NCI-H510A (cell line): ENCODE results near the gene TFF1.
"Not testable (repeated sequence)": the region's sequence is repeated elsewhere in the genome, so short reads cannot be mapped to it uniquely, and the experiment has no call there.

Experiments
- DNase-seq: peaks from one replicate; lab custom pipeline; 2025; lab: John Stamatoyannopoulos, UW

TFF1 gene

GRCh38 chr21:42366292-42367010 lies at the start of gene TFF1:
Gene TFF1 (minus strand): TSS chr21:42366535. CDS start chr21:42366495, 40 bp downstream.
- DNase-seq = no peak

- DNase-seq = no peak
These were observed 48.8 kb upstream of the TFF1 start for GRCh38 chr21:42414928-42415769.

- no peak for DNase-seq
These were observed 48.2 kb upstream of the TFF1 start for GRCh38 chr21:42414553-42414927.

DNA sequence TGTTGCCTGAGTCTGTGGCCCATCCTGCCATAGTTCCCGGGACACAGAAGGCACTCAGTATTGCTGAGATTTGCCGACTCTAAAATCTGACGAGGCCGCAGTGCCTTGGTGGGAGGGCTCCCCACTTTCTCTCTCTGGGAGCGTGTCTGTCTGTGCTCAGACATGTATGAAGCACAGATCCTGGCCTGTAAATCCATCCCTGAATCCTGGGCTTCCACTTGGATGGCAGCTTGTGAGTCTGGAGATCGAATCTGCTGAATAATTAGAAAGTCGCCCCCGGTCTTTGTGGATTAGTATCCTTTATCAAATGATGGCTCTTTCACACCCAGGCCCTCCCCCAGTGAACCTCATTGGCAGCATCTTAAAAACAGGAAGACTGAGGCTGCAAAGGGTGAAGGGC lies 47.7 kb upstream of the TFF1 start:
- DNase-seq = no peak

- DNase-seq = no peak
These were observed 47.2 kb upstream of the TFF1 start for GRCh38 chr21:42413500-42413899.

DNA sequence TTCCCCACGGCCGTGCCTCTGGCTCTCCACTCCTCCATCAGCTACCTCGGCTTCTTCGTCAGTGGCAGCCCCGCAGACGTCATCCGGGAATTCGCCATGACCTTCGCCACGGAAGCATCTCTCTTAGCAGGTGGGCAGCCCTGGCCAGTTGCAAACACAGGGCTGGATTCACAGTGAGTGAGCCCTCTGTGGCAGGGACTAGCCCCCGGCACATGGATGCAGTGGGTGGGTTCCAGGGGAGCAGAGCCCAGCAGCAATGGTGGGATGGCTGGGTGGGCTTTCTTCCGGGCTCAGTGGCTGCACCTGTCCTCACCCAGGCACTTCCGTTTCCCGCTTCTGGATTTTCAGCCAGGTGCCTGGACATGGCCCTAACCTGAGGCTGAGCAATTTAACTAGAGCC lies 46.8 kb upstream of the TFF1 start:
- no peak for DNase-seq

GRCh38 chr21:42412636-42412933 lies 46.2 kb upstream of the TFF1 start:
- DNase-seq = no peak

DNA sequence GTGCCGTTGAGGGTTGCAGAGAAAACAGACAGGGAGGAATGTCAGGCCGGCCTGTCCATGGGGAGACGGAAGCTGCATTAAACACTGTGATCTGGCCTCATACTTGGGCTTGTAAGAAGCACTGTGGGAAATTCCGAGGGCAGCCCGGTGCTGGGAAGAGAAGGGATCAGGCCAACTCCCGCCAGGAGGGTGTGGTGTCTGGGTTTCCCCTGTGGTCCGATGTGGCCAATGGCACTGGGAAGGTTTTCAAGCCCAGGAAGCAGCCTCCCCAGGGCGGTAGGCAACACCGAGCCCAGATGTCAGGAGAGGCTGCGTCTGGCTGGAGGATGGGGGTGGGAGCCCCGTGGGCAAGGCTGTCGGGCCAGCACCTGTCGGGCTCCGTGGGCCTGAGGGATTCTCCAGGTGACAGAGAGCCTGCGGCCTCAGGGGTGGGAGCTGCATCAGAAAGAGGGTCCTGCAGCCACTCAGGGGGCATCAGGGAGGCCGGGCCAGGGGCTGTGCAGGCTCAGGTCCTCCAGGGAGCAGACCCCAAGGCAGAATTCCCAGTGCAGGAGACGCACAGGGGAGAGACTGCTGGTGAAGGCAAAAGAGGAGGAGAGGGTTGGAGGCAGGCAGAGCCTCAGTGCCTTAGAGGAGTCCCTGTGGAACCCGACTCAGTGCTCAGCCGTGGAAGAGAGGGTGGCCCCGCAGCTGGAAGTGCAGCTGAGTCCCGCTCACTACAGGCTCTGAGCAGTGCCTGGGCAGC lies 45.7 kb upstream of the TFF1 start:
- DNase-seq = no peak

GRCh38 chr21:42411197-42411869 lies 45.0 kb upstream of the TFF1 start:
- DNase-seq = no peak

- DNase-seq = no peak
These were observed 43.0 kb upstream of the TFF1 start for GRCh38 chr21:42409366-42409765.

DNA sequence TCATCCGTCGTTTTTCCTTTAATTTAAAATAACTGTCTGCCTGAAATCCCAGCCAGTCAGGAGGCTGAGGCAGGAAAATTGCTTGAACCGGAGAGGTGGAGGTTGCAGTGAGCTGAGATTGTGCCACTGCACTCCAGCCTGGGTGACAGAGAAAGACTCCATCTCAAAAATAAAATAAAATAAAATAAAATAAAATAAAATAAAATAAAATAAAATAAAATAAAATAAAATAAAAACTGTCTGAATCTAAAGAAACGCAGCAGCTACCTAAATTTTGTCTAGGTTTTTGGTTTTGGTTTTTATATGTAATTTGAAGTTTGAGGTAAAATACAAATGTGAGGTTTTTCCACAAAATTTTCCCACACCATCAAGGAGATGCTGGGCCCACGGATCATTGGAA lies 42.4 kb upstream of the TFF1 start:
- DNase-seq = not testable (repeated sequence)

DNA sequence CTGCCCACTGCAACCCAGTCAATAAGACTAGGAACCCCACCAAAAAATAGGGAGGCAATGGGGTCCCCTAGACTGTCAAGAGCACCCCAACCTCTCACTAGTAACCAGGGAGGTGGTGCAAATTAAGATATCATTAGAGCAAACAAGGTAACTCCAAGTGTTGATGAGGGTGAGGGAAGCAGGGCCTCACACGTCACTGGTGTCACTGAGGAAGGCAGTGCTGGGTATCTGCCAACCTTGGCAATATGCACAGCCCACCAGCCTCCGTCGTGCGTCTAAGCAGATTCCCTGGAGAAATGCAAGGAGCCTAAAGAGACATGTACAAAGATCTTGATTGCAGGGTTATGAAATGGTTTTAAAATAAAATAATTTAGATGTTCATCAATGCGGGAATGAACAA lies 41.1 kb upstream of the TFF1 start:
- DNase-seq = no peak

DNA sequence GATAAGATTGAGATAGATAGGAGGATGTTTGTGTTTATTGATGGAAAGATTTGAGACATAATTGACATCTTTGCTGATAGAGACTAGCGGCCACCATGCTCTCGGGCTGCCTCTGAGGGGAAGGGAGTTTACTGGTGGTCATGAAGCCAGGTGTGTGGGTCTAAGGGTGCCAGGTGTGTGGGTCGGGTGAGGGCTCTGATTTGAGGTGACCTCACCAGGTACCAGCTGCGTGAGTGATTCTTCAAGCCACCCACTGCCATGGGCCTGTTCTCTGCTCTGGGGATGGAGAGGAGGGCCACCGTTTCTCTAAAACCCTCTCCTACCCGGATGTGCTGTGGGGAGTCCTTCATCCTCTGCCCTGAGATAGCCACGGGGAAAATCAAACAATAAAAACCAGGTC lies 40.5 kb upstream of the TFF1 start:
- DNase-seq = no peak

DNA sequence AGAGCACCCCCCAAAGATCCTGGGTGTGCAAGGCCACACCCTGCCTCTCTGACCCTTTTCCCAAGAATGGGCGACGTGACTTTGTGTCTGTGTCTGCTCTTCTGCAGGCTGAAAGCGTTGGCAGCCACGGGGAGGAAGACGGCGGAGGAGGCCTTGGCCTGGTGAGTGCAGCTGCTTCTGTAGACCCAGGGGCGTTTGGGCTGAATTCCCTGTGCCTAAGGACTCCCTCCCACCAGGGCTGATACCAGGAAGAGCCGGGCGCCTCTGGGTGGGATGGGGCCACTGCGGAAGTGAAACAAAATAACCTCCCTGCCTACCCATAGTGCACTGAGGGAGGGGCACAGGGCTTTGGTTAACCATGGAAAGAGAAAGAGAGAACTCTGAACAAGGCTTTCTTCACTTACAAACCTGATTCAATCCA lies 39.9 kb upstream of the TFF1 start:
- DNase-seq = no peak

DNA sequence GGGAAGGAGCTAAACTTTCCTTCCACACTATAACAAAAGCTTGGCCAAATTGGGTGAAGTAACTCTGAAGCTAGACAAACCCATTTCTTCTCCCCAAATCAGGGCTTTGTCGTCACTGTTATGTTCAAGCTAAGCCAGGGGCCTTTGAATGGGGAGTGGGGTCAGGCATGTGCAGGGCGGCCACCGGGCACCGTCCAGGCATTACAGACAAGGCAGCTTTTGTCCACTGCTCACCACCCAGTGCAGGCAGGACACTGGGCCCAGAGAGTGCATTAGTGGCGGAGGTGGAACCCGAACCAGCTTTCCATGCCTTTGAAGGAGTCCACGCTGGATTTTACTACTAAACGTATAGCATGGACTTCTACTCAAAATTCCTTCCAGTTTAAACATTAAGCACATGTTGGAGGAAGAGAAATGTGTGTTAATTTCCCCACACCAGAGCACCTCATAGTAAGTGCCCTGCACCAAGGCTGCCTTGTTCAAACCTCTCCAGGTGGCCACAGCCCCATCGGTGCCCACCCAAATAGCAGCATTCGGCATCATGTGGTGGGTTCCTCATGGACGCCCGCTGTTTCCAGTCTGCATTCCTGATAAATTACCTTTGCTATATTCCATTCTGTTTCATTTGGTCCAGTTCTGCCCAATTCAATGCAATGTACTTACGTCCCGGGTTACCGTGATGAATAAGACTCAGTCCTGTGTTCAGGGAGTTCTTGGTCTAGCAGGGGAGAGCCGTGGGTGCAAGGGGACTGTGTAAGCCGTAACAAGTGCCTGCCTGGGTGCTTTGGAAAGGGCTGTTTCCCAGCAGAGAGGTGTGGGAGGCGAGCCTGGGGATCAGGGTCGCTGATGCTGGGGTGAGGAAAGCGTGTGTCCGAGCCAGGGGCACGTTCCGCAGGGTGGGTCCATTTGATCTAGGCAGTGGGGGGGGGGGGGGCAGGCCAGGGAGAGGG lies 39.0 kb upstream of the TFF1 start:
- DNase-seq = no peak

DNA sequence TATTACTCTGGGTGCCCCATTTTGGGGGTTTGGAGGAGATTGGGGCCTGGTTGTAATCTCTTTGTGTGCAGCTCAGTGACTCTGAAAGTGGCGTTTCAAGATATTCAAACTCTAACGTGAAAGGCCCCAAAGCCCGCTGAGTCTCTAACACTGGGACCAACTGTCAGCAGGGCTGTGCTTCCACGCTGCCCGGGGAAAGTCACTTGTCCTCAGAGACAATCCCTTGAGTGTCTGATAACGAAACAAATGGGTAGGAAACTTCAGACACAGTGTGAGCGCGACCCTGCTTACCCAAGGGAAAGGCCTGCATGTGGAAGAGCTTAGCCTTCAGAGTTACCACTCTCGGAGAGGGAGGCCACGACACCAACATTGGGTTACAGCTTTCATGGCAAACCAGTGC lies 38.2 kb upstream of the TFF1 start:
- DNase-seq = no peak

DNA sequence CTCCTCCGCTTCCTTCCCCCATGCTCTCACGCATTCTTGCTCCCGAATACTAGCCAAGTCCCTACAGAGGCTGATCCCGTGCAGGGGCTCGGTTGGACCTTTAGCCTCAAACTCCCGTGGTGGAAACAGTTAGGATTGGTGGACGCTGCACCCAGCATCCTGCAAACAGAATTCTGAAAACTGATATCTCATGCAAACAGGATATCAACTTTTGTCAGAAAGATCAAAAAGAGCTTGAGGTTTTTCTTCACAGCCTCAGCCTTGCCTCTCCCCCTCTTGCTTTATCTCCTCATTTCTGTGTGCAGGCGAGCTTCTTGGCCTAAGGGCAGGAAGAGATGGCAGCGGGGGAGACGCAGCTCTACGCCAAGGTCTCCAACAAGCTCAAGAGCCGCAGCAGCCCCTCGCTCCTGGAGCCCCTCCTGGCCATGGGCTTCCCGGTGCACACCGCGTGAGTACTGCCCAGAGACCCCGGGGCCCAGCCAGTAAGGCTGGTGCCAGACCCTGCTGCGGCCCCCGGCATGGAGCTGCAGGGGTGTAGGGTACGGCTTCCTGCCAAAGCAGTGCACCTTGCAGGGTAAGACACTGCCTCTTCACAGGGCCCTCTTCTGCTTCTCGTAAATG lies 37.4 kb upstream of the TFF1 start, which contains the start of gene UBASH3A:
Gene UBASH3A (plus strand): TSS at position 292 of the 621 bp plus-strand sequence. CDS start 44 bp downstream, at position 336.
- DNase-seq = no peak

DNA sequence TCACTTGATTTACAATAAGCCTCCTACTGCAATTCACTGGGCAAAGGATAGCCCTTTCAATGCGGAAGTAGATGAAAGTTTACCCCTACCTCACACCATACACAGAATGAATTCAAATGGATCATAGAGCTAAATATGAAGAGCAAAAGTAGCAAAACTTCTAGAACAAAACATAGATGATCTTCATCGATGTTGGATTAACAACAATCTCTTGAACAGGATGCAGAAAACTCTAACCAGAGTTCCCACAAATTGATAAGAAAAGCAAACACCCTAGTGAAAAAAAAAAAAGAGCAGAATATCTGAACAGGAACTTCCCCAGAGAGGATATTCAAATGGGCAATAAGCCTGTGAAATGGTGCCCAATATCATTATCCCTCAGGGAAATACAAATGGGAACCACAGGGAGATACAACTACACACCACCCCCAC lies 35.5 kb upstream of the TFF1 start:
- no peak for DNase-seq

GRCh38 chr21:42401154-42401553 lies 34.8 kb upstream of the TFF1 start:
- DNase-seq = no peak

- DNase-seq = no peak
These were observed 34.2 kb upstream of the TFF1 start for GRCh38 chr21:42400525-42400924.
